Measurements from ENCODE around the gene C6orf47.

Gene C6orf47

GRCh38 chr6:31700740-31701401 is 40.3 kb upstream of the C6orf47 start:
- no peak overlapping the region for H2AFZ ChIP-seq
- no peaks in the 10 kb centered on the region for H3K36me3 ChIP-seq (ENCODE audit: control insufficient read depth, insufficient read depth, low read length)
- H3K9ac ChIP-seq: no peak overlapping the region
- H3K4me3 ChIP-seq (ENCODE audit: low read depth, low read length): no peak overlapping the region
- peaks cover 11% of the 10 kb centered on the region for H3K79me2 ChIP-seq
- H3K27ac ChIP-seq: no peak overlapping the region
- peaks cover 12% of the 10 kb centered on the region for H3K4me1 ChIP-seq
- H3K9me3 ChIP-seq (ENCODE audit: control insufficient read depth, low read length): no peaks in the 10 kb centered on the region
- no peak for TF ChIP-seq CTCF (IDR thresholded peaks at IDR 0.05)
- no peaks in the 10 kb centered on the region for H3K27me3 ChIP-seq (ENCODE audit: control insufficient read depth, insufficient read depth, low read length)
- H3K4me2 ChIP-seq (ENCODE audit: low read length): no peak overlapping the region

GRCh38 chr6:31697555-31697954 is 37.0 kb upstream of the C6orf47 start:
- no peak overlapping the region for H3K9ac ChIP-seq
- H3K4me2 ChIP-seq (ENCODE audit: low read length): no peak overlapping the region
- no peaks in the 10 kb centered on the region for H3K36me3 ChIP-seq (ENCODE audit: control insufficient read depth, insufficient read depth, low read length)
- peaks cover 10% of the 10 kb centered on the region for H3K4me1 ChIP-seq
- no peak overlapping the region for H3K4me3 ChIP-seq (ENCODE audit: low read depth, low read length)
- TF ChIP-seq CTCF (IDR thresholded peaks at IDR 0.05): no peak
- no peaks in the 10 kb centered on the region for H3K27me3 ChIP-seq (ENCODE audit: control insufficient read depth, insufficient read depth, low read length)
- no peaks in the 10 kb centered on the region for H3K9me3 ChIP-seq (ENCODE audit: control insufficient read depth, low read length)
- peaks cover 9% of the 10 kb centered on the region for H3K79me2 ChIP-seq
- H3K27ac ChIP-seq: no peak overlapping the region
- no peak overlapping the region for H2AFZ ChIP-seq

- TF ChIP-seq CTCF (IDR thresholded peaks at IDR 0.05): no peak
- H3K4me2 ChIP-seq (ENCODE audit: low read length): no peak overlapping the region
- H3K27ac ChIP-seq: no peak overlapping the region
- no peaks in the 10 kb centered on the region for H3K27me3 ChIP-seq (ENCODE audit: control insufficient read depth, insufficient read depth, low read length)
- H3K9me3 ChIP-seq (ENCODE audit: control insufficient read depth, low read length): no peaks in the 10 kb centered on the region
- no peaks in the 10 kb centered on the region for H3K36me3 ChIP-seq (ENCODE audit: control insufficient read depth, insufficient read depth, low read length)
- H3K79me2 ChIP-seq: no peaks in the 10 kb centered on the region
- H3K4me1 ChIP-seq: no peaks in the 10 kb centered on the region
- H2AFZ ChIP-seq: no peak overlapping the region
- H3K4me3 ChIP-seq (ENCODE audit: low read depth, low read length): no peak overlapping the region
- no peak overlapping the region for H3K9ac ChIP-seq
Observed at GRCh38 chr6:31693535-31693934, 33.0 kb upstream of the C6orf47 start.

GRCh38 chr6:31692886-31693285 is 32.3 kb upstream of the C6orf47 start:
- Histone ChIP-seq H3K79me2 (no peaks in the 10 kb centered on the region), H3K4me3 (ENCODE audit: low read depth, low read length) (no peak overlapping the region), H3K9ac (no peak overlapping the region), H2AFZ (no peak overlapping the region), H3K4me1 (no peaks in the 10 kb centered on the region), H3K36me3 (ENCODE audit: control insufficient read depth, insufficient read depth, low read length) (no peaks in the 10 kb centered on the region), H3K27ac (no peak overlapping the region), H3K27me3 (ENCODE audit: control insufficient read depth, insufficient read depth, low read length) (no peaks in the 10 kb centered on the region), H3K9me3 (ENCODE audit: control insufficient read depth, low read length) (no peaks in the 10 kb centered on the region), H3K4me2 (ENCODE audit: low read length) (no peak overlapping the region)
- TF ChIP-seq CTCF (IDR thresholded peaks at IDR 0.05): no peak

GRCh38 chr6:31692353-31692752 is 31.8 kb upstream of the C6orf47 start:
- no peak overlapping the region for H3K4me2 ChIP-seq (ENCODE audit: low read length)
- no peak overlapping the region for H2AFZ ChIP-seq
- no peaks in the 10 kb centered on the region for H3K79me2 ChIP-seq
- no peaks in the 10 kb centered on the region for H3K9me3 ChIP-seq (ENCODE audit: control insufficient read depth, low read length)
- H3K27me3 ChIP-seq (ENCODE audit: control insufficient read depth, insufficient read depth, low read length): no peaks in the 10 kb centered on the region
- no peak overlapping the region for H3K4me3 ChIP-seq (ENCODE audit: low read depth, low read length)
- H3K9ac ChIP-seq: no peak overlapping the region
- H3K27ac ChIP-seq: no peak overlapping the region
- no peaks in the 10 kb centered on the region for H3K4me1 ChIP-seq
- no peak for TF ChIP-seq CTCF (IDR thresholded peaks at IDR 0.05)
- H3K36me3 ChIP-seq (ENCODE audit: control insufficient read depth, insufficient read depth, low read length): no peaks in the 10 kb centered on the region
